Sigmoid colon (tissue), 4 donors: ENCODE measurements around the gene C4orf54.

ENCODE experiments used
- CTCF ChIP-seq, 4 experiments: fragments of 450-650 bp in 3 of 4; fragments of 200-600 bp in 1 of 4; IDR thresholded peaks; one replicate each; pipeline ENCODE4 v1.5.1; 2016 to 2019; ENCODE audit warnings: antibody characterized with exemption in 4 of 4, mild to moderate bottlenecking in 3 of 4, moderate library complexity in 2 of 4
- EP300 ChIP-seq, 4 donors: sonication (generic); formaldehyde crosslinking; IDR thresholded peaks; one replicate each; pipeline ENCODE4 v1.6.1; 2017; ENCODE audit warnings: antibody characterized with exemption in 4 of 4
- POLR2A ChIP-seq, 2 donors: fragments of 450-650 bp; IDR thresholded peaks; one replicate each; pipeline ENCODE4 v1.6.1; 2016; ENCODE audit warnings: antibody characterized with exemption in 2 of 2, mild to moderate bottlenecking in 2 of 2, moderate library complexity in 2 of 2

- TF ChIP-seq POLR2A (IDR thresholded peaks at IDR 0.05) = no peak
- TF ChIP-seq EP300 (IDR thresholded peaks at IDR 0.05) = no peak
- TF ChIP-seq CTCF (IDR thresholded peaks at IDR 0.05) = no peak
Measured at GRCh38 chr4:99677161-99677560, 19.5 kb upstream of the C4orf54 start.
